Activated T-helper 1 cell treated with Interleukin-2 at 50 U/mL for 16 hours (primary cell): ENCODE measurements around the gene MARK4.

Experiments
- DNase-seq: peaks from one replicate; pipeline ENCODE4 v3.0.0-alpha.2; 2020; ENCODE audit warnings: low read depth

The MARK4 gene

DNA sequence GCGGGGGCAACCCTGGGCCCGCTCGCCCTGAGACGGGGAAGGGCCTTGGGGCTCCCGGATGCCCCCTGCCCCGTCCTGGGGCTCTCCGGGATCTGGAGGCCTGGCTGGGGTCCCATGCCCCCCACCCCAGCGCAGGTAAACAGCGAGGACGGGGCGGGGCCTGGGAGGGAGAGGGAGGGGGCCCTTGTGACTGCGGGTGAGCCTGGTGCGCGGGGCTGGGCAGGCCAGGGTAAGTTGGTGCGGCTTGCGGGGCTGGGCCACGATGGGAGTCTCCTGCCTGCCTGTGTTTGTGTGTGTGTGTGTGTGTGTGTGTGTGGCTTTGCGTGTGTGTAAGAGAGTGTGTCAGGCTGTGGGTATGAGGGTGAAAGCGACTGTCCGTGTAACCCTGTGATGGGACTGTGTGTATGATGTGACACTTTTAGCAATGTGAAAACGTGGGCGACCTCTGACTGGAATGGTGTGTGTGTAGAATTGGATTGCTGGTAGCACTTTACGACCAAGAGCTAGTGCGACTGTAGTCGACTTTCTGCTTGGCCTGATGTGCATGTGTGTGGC, 89.9 kb downstream of the MARK4 start:
- DNase-seq, result no peak

DNA sequence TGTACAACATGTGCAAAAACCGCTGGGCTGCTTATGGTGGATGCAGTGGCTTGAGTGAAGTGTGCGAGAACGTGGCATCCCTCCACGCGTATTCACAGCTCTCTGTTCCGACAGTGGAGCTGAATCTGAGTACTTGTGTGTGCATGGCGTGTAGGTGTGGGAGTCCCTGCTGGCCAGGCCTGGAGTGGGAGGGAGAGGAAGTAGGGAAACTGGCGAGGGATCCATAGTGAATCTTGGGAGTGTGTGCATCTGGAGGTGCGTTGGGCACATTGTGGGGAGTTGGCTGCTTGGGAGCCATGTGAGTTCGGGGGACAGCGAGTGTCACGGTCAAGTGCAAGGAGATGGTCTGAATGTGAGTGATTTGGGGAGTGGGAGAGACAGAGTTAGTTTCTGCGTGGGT, 91.8 kb downstream of the MARK4 start:
- DNase-seq, result no peak

- DNase-seq, result no peak
Measured at GRCh38 chr19:45344621-45345505, 93.8 kb downstream of the MARK4 start.

DNA sequence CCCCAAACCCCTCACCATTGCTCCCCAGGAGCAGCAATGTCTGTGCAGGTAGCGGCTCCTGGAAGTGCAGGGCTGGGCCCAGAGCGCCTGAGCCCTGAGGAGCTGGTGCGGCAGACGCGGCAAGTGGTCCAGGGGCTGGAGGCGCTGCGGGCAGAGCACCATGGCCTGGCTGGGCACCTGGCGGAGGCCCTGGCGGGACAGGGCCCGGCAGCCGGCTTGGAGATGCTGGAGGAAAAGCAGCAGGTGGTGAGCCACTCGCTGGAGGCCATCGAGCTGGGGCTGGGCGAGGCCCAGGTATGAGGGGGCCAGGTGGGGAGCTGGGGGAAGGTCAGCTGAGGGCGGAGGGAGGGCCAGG, 94.4 kb downstream of the MARK4 start:
- DNase-seq, result no peak

- no peak for DNase-seq
Measured at GRCh38 chr19:45346449-45346848, 95.4 kb downstream of the MARK4 start.

DNA sequence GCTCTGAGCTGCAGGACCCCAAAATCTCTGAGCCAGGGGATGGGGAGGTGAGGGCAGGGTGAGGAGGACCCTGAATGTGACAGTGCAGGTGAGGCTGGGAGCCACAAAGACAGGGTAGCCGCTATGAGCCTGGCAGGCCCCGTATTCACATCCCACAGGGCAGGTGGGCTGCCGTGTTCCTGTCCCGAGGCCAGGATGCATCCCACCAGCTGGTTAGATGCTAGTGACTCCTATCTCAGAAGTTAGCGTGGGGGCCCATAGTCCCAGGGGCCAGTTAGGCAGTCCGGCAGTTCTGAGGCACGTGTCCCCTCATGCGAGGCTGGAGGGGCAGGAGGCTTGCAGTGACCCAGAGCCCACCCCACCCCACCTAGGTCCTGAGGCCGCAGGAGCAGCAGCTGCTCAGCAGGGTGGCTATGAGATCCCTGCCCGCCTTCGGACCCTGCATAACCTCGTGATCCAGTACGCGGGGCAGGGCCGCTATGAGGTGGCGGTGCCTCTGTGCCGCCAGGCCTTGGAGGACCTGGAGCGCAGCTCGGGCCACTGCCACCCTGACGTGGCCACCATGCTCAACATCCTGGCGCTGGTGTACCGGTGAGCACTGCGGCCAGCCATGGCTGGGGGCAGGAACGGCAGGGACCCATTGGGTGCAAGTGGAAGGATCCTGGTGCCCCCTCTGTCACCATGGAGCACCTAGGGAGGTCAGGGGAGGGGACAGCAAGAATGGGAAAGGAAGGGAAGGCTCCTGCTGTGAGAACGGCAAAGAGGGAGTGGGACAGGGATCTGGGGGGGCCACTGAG, 96.7 kb downstream of the MARK4 start:
- DNase-seq, result no peak

DNA sequence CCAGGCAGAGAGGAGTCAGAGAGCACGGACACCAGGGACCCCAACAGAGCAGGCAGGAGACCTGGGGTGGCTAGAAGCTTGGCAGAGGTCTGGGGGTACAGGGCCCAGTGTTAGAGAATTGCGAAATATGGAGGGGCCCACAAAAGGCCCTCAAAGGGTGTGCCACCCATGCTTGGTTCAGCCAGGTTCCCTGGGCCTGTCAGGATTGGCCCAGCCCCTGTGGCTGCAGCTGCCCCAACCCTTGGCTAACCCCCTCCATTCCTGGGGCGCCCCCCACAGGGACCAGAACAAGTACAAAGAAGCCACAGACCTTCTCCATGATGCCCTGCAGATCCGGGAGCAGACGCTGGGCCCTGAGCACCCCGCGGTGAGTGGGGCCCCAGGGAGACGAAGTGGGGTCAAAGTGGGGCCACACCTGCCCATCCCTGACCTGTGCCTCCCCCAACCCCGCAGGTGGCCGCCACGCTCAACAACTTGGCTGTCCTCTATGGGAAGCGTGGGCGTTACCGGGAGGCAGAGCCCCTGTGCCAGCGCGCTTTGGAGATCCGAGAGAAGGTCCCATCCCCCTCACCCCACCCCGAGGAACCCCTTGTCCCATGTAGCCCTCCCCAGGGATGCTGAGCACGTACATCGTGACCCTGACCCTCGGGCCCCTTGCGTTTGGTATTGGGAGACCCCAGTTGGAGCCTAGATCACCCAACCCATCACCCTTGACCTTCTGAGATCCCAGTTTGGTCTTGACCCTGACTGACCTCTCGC, 97.5 kb downstream of the MARK4 start:
- no peak for DNase-seq

DNA sequence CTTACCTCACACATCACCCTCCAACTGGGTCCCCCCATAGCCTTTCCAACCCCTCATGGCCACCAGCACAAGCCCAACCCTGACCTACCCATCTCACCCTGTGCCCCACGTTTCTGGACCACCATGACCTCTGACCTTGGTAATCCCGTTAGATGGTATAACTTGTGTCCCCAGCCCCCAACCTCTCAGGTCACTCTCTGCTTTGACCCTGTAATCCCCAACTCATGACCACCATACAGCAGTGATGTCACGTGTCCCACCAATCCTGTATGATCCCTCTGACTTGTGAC, 98.0 kb downstream of the MARK4 start:
- DNase-seq, result no peak

GRCh38 chr19:45349430-45349941, 98.4 kb downstream of the MARK4 start:
- no peak for DNase-seq

DNA sequence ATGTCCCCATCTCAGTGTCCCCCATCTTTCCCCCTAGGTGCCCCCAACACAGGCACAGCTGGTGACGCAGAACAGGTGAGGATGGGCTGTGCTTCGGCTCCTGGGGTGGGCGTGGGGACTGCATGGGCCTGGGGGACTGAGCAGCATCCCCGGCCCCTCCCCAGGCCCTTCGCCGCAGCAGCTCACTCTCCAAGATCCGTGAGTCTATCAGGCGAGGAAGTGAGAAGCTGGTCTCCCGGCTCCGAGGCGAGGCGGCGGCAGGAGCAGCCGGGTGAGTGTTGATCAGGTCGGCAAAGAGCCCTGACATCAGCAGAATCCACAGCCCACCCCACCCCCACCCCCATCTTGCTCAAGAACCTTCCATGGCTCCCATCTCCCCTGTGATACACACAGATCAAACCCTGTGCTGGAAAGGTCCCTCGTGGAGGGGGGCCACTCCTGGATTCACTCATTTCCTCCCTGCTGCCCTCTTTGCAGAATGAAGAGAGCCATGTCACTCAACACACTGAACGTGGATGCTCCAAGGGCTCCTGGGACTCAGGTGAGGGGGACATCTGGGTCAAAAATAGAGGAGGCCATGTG, 99.5 kb downstream of the MARK4 start:
- no peak for DNase-seq

DNA sequence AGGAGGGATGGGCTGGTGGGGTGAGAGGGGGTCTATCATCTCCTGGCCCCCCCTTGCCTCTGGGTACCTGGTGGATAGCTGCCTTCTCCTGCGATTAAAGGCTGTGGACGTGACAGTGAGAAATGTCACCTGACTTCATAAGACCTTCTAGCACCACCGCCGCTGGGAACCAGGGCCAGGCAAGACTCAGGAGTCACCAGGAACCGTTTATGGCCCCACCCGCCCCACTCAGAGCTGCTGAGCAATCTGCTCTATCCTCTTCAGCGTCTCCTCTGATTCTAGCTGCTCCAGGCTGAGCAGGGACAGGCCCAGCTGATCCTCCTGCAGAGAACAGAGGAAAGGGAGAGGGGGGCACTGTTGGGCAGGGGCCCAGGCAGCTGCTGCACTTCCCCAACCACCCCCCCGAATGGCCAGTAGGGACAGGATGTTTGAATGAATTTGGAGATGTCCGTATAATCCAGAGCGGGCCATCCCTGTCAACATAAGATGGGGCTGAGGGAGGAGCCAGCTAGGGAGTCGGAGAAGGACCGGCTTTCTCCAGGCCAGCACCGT, 100.4 kb downstream of the MARK4 start:
- DNase-seq, result no peak

DNA sequence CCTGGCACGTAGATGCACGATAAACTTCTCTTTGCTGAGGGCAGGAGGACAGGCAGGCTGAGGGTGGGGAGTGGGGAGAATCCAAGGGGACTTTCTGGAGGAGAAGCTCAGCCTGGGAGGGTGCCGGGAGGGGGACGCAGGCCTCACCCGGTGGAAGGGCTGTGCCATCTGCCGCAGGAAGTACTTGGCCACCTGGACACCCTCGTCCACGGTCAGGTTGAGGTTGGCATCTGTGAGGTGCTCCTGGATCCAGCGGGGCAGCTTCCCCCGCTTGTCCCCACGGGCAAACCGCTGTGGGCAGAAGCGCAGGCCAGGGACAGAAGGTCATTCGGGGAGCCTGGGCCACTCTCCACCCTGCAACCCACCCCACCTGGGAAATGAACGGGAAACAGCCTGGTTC, 101.0 kb downstream of the MARK4 start:
- DNase-seq, result no peak

GRCh38 chr19:45352471-45352870, 101.4 kb downstream of the MARK4 start:
- no peak for DNase-seq

DNA sequence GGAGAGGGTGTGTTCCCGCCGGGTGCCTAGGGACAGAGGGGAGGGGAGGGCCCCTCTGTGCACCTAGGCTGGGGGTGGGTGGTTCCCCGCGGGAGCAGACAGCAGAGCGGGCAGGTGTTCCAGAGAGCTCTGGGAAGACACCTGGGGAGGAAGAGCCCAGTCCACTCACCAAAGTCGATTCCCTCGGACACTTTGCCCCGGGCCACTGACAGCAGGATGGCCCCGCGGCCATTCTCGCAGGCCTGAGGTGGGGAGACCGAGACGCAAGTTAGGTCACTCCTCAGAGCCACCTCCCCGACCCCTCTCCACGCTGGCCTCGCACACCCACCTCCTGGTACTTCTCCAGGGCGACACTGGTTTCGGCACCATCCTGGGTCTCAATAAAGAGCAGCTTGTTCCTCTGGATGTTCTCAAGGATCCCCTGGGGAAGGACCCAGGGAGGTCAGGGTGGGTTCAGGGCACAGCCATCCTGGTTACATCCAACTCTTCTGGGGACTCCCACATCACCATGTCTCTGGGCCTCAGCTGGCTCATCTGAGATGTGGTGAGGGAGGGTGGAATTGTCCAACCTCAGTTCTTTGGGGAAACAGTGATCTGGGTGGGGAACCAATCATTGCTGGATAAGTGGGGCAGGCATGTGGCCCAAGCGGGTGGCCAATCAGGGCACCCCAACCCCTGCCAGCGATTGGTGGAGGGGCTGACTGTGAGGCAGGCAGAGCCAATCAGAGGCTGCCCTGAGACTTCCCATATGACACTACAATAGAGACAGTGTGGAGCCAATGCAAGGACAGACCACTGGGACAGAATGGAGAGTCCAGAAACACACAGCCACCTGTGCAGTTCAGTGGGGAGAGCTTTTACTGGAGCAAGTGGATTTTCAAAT, 102.1 kb downstream of the MARK4 start:
- no peak for DNase-seq

GRCh38 chr19:45354241-45354842, 103.3 kb downstream of the MARK4 start:
- no peak for DNase-seq
